HepG2 (cell line): ENCODE results near the gene TMCC2. TPM values are rescaled to one million over a fixed set of nuclear protein-coding genes. Genes with fewer than 3 reads are reported as not detected.

Experiments used
- AHR ChIP-seq: IDR thresholded peaks from 2 replicates; pipeline ENCODE4 v1.6.1; 2018; ENCODE audit warnings: missing genetic modification reagents, missing compliant biosample characterization
- BRF2 ChIP-seq: sonication (generic); formaldehyde crosslinking; IDR thresholded peaks from 2 replicates; pipeline ENCODE4 v1.8.1; 2022; ENCODE audit warnings: mild to moderate bottlenecking, missing genetic modification reagents
- CENPX ChIP-seq: sonication (generic); formaldehyde crosslinking; IDR thresholded peaks from 2 replicates; pipeline ENCODE4 v1.9.0; 2021; ENCODE audit warnings: mild to moderate bottlenecking, missing genetic modification reagents, moderate library complexity
- CHD4 ChIP-seq: fragments of 200-600 bp; sonication (generic); IDR thresholded peaks from 2 replicates; pipeline ENCODE4 v1.7.0; 2017; ENCODE audit warnings: mild to moderate bottlenecking, low read length, borderline replicate concordance
- ELK4 ChIP-seq: sonication (generic); formaldehyde crosslinking; IDR thresholded peaks from 2 replicates; pipeline ENCODE4 v1.9.0; 2021; ENCODE audit warnings: missing genetic modification reagents, borderline replicate concordance
- FOXA1 ChIP-seq, 2 experiments: fragments of 450-650 bp in 1 of 2; sonication (generic) in 1 of 2; formaldehyde crosslinking in 1 of 2; IDR thresholded peaks; 2 replicates each; pipeline versions ENCODE4 v1.4.0 to v1.6.1; 2016 to 2020; ENCODE audit warnings: missing genetic modification reagents in 1 of 2
- GABPB1 ChIP-seq: IDR thresholded peaks from 2 replicates; pipeline ENCODE4 v1.6.1; 2016; ENCODE audit warnings: mild to moderate bottlenecking, missing genetic modification reagents, moderate library complexity, missing compliant biosample characterization
- HOXA7 ChIP-seq: sonication (generic); formaldehyde crosslinking; IDR thresholded peaks from 2 replicates; pipeline ENCODE4 v1.8.1; 2022; ENCODE audit warnings: mild to moderate bottlenecking, missing genetic modification reagents, moderate library complexity
- KLF12 ChIP-seq: sonication (generic); formaldehyde crosslinking; IDR thresholded peaks from 2 replicates; pipeline ENCODE4 v1.4.0; 2020; ENCODE audit warnings: missing genetic modification reagents, borderline replicate concordance
- MAFF ChIP-seq: IDR thresholded peaks from 2 replicates; pipeline ENCODE4 v1.6.1; 2011; ENCODE audit warnings: low read depth, low read length, improper control_type of control experiment
- MAFG ChIP-seq: sonication (generic); formaldehyde crosslinking; IDR thresholded peaks from 2 replicates; pipeline ENCODE4 v1.5.1; 2020; ENCODE audit warnings: mild to moderate bottlenecking, missing genetic modification reagents
- MIER2 ChIP-seq: IDR thresholded peaks from 2 replicates; pipeline ENCODE4 v1.6.1; 2016; ENCODE audit warnings: missing biosample characterization, missing genetic modification reagents
- NFIB ChIP-seq: sonication (generic); formaldehyde crosslinking; IDR thresholded peaks from 2 replicates; pipeline ENCODE4 v1.9.0; 2021; ENCODE audit warnings: missing genetic modification reagents, mild to moderate bottlenecking, borderline replicate concordance
- NFIC ChIP-seq: IDR thresholded peaks from 2 replicates; pipeline ENCODE4 v1.6.1; 2012; ENCODE audit warnings: mild to moderate bottlenecking, low read length, inconsistent platforms
- PHF20 ChIP-seq: sonication (generic); formaldehyde crosslinking; IDR thresholded peaks from 2 replicates; pipeline ENCODE4 v1.5.0; 2020; ENCODE audit warnings: mild to moderate bottlenecking, missing genetic modification reagents
- RELA ChIP-seq: sonication (generic); formaldehyde crosslinking; IDR thresholded peaks from 2 replicates; pipeline ENCODE4 v1.4.0; 2020; ENCODE audit warnings: missing genetic modification reagents
- SNAPC5 ChIP-seq: sonication (generic); formaldehyde crosslinking; IDR thresholded peaks from 2 replicates; pipeline ENCODE4 v1.8.1; 2023; ENCODE audit warnings: mild to moderate bottlenecking, missing genetic modification reagents, borderline replicate concordance
- SRY ChIP-seq: sonication (generic); formaldehyde crosslinking; IDR thresholded peaks from 2 replicates; pipeline ENCODE4 v1.8.0; 2022; ENCODE audit warnings: mild to moderate bottlenecking, missing genetic modification reagents
- THRA ChIP-seq: sonication (generic); formaldehyde crosslinking; IDR thresholded peaks from 2 replicates; pipeline ENCODE4 v1.4.0; 2020; ENCODE audit warnings: missing genetic modification reagents, borderline replicate concordance
- TSC22D2 ChIP-seq: sonication (generic); formaldehyde crosslinking; IDR thresholded peaks from 2 replicates; pipeline ENCODE4 v1.5.1; 2020; ENCODE audit warnings: missing genetic modification reagents, mild to moderate bottlenecking, borderline replicate concordance
- ZBTB7B ChIP-seq: sonication (generic); formaldehyde crosslinking; IDR thresholded peaks from 2 replicates; pipeline ENCODE4 v1.4.0; 2020; ENCODE audit warnings: missing genetic modification reagents
- ZMYM3 ChIP-seq: sonication (generic); formaldehyde crosslinking; IDR thresholded peaks from 2 replicates; pipeline ENCODE4 v1.5.1; 2020; ENCODE audit warnings: mild to moderate bottlenecking, missing genetic modification reagents
- ZNF530 ChIP-seq: sonication (generic); formaldehyde crosslinking; IDR thresholded peaks from 2 replicates; pipeline ENCODE4 v1.5.0; 2020; ENCODE audit warnings: low read depth, mild to moderate bottlenecking, missing genetic modification reagents
- ZSCAN29 ChIP-seq: sonication (generic); formaldehyde crosslinking; conservative IDR thresholded peaks from 2 replicates; pipeline ENCODE4 v1.4.0; 2020; ENCODE audit warnings: mild to moderate bottlenecking, missing genetic modification reagents
- polyA plus RNA-seq, 8 experiments: library from polyadenylated mRNA; depleted of rRNA in 3 of 8; stranded (reverse) in 7 of 8; unstranded in 1 of 8; fragments of >200 nt; fragmentation: Illumina TruSeq in 4 of 8; extraction: Trizol in 4 of 8; gene quantifications; 2 replicates each; pipeline versions ENCODE4 v1.2.1 to v1.2.3, GENCODE V29; 2011 to 2016; ENCODE audit warnings: low read depth in 4 of 8, missing spikeins in 1 of 8, mixed read lengths in 1 of 8; ENCODE audit not compliant: insufficient read depth in 1 of 8
- total RNA-seq, 5 experiments: library from RNA; depleted of rRNA; stranded (reverse); fragments of >200 nt; fragmentation: Illumina TruSeq; extraction: Trizol; gene quantifications; 2 replicates each; pipeline ENCODE4 v1.2.3, GENCODE V29; 2016; ENCODE audit warnings: low read depth in 1 of 5
- TF ChIP-seq, protein P1 (sequence below): sonication (generic); formaldehyde crosslinking; IDR thresholded peaks from 2 replicates; pipeline ENCODE4 v1.4.0; 2020; ENCODE audit warnings: missing genetic modification reagents
- TF ChIP-seq, protein P2 (sequence below): sonication (generic); formaldehyde crosslinking; IDR thresholded peaks from 2 replicates; pipeline ENCODE4 v1.4.0; 2020; ENCODE audit warnings: missing genetic modification reagents

TMCC2 gene
- total and polyA plus RNA-seq, 2 of the 13 experiments (the other 11 are each of a cell fraction or from before 2014, with no cell fraction given): 0.12 to 0.24 TPM

GRCh38 chr1:205258719-205259118 is 31.0 kb downstream of the TMCC2 start (continued):
- TF ChIP-seq HOXA7 (no peak), ZBTB7B (CRISPR knock-in tag) (no peak), AHR (CRISPR knock-in tag) (no peak), SNAPC5 (no peak), ZNF530 (CRISPR knock-in tag) (no peak), MIER2 (CRISPR knock-in tag) (no peak), MAFG (CRISPR knock-in tag) (peak; percentile 30; the same call in 1 of the 2 replicates), KLF12 (CRISPR knock-in tag) (no peak), ZMYM3 (CRISPR knock-in tag) (no peak), CENPX (CRISPR knock-in tag) (no peak), NFIB (CRISPR knock-in tag) (no peak), TSC22D2 (CRISPR knock-in tag) (no peak), PHF20 (CRISPR knock-in tag) (no peak), SRY (CRISPR knock-in tag) (no peak), ELK4 (CRISPR knock-in tag) (no peak), THRA (CRISPR knock-in tag) (no peak), ZSCAN29 (CRISPR knock-in tag) (no peak), FOXA1 (IDR thresholded peaks at IDR 0.05) (no peak), FOXA1 (CRISPR knock-in tag; IDR thresholded peaks at IDR 0.05) (no peak), CHD4 (no peak), RELA (no peak), GABPB1 (CRISPR knock-in tag) (no peak), MAFF (peak; percentile 45; the same call in 1 of the 2 replicates), NFIC (no peak), BRF2 (CRISPR knock-in tag) (no peak)
- TF ChIP-seq, protein P1, sequence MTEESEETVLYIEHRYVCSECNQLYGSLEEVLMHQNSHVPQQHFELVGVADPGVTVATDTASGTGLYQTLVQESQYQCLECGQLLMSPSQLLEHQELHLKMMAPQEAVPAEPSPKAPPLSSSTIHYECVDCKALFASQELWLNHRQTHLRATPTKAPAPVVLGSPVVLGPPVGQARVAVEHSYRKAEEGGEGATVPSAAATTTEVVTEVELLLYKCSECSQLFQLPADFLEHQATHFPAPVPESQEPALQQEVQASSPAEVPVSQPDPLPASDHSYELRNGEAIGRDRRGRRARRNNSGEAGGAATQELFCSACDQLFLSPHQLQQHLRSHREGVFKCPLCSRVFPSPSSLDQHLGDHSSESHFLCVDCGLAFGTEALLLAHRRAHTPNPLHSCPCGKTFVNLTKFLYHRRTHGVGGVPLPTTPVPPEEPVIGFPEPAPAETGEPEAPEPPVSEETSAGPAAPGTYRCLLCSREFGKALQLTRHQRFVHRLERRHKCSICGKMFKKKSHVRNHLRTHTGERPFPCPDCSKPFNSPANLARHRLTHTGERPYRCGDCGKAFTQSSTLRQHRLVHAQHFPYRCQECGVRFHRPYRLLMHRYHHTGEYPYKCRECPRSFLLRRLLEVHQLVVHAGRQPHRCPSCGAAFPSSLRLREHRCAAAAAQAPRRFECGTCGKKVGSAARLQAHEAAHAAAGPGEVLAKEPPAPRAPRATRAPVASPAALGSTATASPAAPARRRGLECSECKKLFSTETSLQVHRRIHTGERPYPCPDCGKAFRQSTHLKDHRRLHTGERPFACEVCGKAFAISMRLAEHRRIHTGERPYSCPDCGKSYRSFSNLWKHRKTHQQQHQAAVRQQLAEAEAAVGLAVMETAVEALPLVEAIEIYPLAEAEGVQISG (CRISPR knock-in tag): no peak
- TF ChIP-seq, protein P2, sequence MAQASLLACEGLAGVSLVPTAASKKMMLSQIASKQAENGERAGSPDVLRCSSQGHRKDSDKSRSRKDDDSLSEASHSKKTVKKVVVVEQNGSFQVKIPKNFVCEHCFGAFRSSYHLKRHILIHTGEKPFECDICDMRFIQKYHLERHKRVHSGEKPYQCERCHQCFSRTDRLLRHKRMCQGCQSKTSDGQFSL (CRISPR knock-in tag): no peak
